ENCODE data around the gene PEX13.

- no peak for TF ChIP-seq CTCF (IDR thresholded peaks at IDR 0.05; ENCODE audit: low read depth, low read length)
- no peak for TF ChIP-seq POLR2A (IDR thresholded peaks at IDR 0.05; ENCODE audit: extremely low read depth, insufficient read length)
- no peak for TF ChIP-seq MAX (IDR thresholded peaks at IDR 0.05; ENCODE audit: low read depth, low read length)
Measured at GRCh38 chr2:61055557-61055956, 38.0 kb downstream of the PEX13 start.
